GM21423 (cell line): ENCODE data around the gene ATF7IP2.
"Not testable (repeated sequence)": the region's sequence is repeated elsewhere in the genome, so short reads cannot be mapped to it uniquely, and the experiment has no call there.

Source experiments
- ATAC-seq: cut with Tn5 transposase; IDR thresholded peaks from one replicate; pipeline ENCODE4 v1.9.1; 2021; ENCODE audit warnings: mild to moderate bottlenecking, moderate library complexity; ENCODE audit not compliant: unreplicated experiment

Gene ATF7IP2

DNA sequence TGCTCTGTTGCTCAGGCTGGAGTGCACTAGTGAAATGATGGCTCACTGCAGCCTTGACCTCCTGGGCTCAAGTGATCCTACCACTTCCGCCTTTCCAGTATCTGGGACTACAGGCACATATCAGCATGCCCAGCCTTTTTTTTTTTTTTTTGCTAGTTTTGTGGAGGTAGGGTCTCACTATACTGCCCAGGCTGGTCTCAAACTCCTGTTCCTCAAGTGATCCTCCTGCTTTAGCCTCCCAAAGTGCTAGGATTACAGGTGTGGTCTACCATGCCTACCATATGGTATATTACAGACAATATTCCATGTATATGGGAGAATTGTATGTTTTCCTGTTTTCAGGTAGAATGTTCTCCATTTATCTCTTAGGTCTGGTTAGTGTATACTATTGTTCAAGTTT lies 12.3 kb upstream of the ATF7IP2 start:
- no peak for ATAC-seq

DNA sequence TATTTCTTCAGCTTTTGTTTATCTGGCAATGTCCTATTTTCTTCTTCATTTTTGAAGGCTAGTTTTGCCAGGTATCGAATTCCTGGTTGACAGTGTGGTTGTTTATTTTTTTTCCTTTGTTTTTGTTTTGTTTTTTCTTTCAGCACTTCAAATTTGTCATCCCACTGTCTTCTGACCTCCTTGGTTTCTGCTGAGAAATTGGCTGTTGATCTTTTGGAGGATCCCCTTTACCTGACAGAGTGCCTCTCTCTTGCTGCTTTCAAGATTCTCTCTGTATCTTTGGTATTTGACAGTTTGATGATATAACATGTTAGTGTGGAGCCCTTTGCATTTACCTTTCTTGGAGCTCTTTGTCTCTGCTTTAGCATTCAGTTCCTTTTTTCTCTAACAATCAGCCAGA lies 9.6 kb upstream of the ATF7IP2 start:
- ATAC-seq, result no peak

DNA sequence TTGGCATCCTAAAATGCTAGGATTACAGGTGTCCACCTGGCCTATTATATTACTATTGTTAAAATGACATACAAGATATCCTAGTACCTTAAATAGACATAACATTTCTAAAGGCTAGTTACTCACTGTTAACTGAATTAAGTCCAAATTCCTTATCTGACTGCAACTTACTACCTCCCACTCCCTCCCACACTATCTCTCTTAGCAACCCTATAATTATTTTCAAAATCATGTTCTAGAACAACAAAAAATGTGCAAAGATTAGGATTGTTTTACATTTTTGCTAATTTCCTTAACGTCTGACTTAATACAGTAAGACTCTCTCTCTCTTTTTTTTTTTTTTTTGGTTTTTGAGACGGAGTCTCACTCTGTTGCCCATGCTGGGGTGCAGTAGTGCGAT lies 2.2 kb upstream of the ATF7IP2 start:
- no peak for ATAC-seq

DNA sequence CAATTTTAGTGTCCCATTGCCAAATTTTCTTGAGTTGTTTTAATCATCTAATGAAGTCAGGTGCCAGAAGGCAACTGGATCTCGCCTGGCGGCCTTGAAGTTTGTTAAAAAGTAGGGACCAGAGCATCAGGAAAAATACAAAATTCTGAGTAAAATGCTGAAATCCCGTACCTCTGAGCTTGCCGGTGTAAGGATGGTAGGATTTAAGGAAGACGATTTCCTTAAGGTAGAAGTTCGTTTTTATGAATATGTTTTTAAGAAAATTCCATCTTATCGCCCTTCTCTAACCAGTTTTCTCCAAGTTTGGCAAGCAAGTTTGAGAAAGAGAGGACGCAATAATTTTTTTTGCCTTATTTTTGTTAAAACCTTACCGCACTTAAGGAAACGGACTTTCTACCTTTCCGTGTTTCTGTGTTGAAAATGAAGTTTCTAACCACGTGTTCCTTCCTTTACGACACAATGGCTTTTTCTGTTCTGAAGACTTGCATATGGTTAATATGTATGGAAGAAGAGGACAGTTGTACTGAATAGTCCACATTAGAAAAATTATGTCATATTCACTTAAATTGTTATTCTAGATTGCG lies 748 bp downstream of the ATF7IP2 start:
- no peak for ATAC-seq

DNA sequence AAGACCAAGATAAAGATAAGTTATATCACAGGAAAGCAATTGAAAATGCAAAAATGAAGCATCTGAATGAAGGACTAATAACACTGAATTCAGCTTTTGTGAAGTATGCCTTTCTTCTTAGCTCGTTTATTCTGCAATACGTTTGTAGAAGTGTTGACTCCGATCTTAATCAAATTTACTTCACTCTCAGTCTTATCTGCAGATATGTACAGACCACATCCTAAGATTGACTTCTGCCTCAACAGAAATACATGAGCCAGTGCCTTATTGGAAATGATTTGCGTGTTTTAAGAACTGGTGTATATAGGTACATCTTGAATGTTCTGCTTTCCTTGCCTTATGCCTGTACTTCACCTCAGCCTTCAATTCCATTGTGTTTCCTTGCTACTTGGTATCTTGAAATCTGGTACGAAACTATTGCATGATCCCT lies 1.3 kb downstream of the ATF7IP2 start:
- no peak for ATAC-seq

DNA sequence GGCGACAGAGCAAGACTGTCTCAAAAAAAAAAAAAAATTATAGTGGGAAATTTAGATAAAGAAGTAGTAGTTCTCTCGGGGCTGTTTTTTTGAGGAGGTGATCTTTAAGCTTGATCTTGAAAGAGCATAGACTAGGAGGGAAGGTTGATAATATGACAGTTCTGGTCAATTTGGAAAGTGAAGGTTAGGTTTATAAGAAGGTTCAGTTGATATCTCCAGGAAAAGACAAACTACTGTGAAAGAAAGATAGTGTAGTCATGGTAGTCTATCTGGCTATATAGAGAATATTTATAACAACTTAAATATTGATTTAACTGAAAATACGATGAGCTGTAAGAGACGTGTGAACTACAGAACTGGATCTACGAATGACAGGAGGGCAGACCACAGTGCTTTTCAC lies 3.1 kb downstream of the ATF7IP2 start:
- ATAC-seq, result no peak

DNA sequence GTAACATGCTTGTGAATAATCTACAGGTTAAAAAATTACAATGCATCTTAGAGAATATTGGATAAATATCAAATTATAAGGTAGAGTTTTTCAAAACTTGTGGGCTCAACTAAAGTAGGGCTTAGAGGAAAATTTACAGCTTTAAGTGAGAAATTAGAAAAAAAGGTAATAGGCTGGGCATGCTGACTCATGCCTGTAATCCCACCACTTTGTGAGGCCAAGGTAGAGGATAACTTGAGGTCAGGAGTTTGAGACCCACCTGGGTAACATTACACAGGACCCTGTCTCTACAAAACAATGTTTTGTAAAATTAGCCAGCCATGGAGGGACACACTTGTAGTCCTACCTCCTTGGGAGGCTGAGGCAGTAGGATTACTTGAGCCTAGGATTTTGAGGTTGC lies 4.5 kb downstream of the ATF7IP2 start:
- ATAC-seq, result no peak

DNA sequence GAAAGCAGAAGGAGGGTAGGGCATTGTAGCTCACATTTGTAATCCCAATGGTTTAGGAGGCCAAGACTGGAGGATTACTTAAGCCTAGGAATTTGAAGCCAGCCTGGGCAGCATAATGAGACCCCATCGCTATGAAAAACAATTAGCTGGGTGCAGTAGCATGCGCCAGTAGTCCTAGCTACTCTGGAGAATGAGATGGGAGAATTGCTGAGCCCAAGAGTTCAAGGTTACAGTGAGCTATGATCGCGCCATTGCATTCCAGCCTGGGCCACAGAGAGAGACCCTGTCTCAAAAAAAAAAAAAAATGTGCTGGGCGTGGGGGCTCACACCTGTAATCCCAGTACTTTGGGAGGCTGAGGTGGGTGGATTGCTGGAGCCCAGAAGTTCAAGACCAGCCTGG lies 5.0 kb downstream of the ATF7IP2 start:
- ATAC-seq, result no peak

DNA sequence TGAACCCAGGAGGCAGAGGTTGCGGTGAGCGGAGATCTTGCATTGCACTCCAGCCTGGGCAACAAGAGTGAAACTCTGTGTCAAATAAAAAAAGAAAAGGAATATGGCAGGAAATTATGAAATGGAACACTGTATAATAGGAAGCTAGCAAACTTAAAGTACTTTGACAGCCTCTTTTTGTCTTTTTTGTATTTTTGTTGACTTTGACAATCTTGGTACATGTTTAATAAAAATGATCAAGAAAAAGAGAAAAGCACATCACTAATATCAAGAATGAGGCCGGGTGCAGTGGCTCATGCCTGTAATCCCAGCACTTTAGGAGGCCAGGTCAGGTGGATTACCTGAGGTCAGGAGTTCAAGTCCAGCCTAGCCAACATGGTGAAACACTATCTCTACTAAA lies 5.5 kb downstream of the ATF7IP2 start:
- ATAC-seq, result no peak

DNA sequence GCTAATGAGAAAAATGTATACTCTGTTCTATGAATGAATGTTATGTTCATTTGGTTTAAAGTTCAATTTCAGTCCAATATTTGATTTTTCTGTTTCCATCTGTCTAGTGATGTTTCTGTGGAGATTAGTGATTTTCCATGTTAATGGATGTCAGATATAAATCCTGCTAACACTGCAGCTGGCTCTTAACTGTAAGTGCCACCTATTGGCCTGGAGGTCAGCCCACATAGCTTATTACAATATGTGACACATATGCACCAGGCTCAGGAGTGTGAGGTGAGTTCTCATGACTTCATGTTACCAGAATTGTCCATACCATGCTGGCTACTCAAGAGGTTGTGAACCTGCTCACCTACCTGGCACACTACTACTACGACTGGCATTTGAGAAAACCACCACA lies 17.1 kb downstream of the ATF7IP2 start:
- ATAC-seq, result no peak

DNA sequence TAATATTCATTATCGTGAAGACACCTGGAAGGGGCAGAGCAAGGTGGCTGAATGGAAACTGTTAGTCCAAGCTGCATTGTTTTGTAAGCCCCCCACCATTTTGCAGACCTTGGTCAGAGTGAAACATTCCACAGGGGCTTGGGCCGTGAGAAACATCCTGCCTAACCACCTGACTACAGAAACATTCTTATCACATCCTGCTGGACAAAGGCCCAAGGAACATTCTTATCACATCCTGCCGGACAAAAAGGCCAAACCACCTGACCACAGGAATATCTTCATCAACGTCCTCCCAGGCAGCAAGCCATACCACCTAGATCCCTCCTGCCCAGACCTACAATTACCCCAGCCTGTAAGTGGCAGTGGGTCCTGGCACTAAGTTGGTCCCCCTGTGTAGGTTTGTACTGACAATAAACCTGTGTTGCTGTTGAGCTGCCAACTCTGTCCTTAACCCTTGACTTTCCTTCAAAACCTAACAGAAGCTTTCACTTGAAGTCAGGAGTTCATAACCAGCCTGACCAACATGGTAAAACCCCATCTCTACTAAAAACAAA lies 19.6 kb downstream of the ATF7IP2 start:
- no peak for ATAC-seq

DNA sequence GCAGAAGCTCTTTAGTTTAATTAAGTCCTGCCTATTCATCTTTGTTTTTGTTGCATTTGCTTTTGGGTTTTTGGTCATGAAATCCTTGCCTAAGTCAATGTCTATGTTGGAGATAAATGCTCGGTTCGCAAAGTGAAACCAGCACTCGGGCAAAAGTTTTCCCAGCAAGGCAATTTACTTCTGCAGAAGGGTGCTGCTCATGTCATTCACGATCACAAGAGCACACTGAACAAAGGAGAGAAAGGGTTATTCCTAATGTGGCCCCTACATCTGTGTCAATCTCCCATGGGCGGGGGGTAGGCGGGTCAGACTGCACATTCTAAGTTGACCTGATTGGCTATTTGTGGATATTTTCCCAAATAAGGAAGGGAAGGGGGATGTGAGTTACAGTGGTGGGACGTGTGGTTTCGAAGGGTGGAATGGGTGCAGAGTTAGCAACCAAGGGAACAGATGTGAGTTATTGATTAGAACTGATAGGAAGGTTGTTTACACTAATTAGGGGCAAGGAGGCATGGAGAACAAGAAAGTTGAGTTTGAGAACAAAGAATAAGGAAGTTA lies 23.0 kb downstream of the ATF7IP2 start:
- ATAC-seq, result no peak

DNA sequence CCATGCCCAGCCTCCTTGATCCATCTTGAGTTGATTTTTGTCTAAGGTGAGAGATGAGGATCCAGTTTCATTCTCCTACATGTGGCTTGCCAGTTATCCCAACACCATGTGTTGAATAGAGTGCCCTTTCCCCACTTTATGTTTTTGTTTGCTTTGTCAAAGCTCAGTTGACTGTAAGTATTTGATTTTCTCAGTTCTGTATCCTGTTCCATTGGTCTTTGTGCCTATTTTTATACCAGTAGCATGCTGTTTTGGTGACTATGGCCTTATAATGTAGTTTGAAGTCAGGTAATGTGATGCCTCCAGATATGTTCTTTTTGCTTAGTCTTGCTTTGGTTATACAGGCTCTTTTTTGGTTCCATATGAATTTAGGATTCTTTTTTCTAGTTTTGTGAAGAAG lies 23.9 kb downstream of the ATF7IP2 start:
- not testable (repeated sequence) for ATAC-seq

DNA sequence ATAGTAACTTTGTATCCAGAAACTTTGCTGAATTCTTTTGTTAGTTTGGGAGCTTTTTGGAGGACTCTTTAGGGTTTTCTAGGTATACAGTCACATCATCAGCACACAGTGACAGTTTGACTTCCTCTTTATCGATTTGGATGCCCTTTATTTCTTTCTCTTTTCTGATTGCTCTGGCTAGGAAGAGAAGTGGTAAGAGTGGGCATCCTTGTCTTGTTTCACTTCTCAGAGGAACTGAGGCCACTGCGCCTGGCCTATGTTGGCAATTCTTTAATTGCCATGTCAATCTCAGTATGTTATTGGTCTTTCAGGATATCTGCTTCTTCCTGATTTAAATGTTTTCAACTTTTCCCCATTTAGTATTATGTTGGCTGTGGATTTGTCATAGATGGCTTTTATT lies 24.6 kb downstream of the ATF7IP2 start:
- ATAC-seq, result no peak

DNA sequence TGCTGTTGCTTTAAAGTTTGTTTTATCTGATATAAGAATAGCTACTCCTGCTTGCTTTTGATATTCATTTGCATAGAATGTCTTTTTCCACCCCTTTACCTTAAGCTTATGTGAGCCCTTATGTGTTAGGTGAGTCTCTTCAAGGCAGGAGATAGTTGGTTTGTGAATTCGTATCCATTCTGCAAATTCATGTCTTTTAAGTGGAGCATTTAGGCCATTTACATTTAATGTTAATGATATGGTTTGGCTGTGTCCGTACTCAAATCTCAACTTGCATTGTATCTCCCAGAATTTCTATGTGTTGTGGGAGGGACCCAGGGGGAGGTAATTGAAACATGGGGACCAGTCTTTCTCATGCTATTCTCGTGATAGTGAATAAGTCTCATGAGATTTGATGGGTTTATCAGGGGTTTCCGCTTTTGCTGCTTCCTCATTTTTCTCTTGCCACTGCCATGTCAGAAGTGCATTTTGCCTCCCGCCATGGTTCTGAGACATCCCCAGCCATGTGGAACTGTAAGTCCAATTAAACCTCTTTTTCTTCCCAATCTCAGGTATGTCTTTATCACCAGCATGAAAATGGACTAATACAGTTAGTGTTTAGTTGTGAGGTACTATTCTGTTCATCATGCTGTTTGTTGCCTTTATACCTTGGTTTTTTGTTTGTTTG lies 27.2 kb downstream of the ATF7IP2 start:
- ATAC-seq, result no peak

DNA sequence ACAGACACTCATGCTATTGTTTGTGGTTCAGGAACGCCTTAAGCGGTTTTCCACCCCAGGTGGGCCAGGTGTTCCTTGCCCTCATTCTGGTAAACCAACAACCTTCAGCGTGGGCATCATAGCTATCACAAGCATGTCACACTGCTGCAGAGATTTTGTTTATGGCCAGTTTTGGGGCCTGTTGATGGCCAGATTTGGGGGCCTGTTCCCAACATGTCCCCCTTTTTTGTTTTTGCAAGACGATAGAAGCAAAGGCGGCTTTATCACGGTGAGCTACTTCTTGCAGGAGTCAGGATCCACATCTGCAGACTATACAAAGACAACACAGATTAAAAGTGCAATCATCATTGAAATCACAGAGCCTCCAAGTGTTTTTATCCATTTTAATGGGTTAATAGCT lies 32.3 kb downstream of the ATF7IP2 start:
- ATAC-seq, result not testable (repeated sequence)

DNA sequence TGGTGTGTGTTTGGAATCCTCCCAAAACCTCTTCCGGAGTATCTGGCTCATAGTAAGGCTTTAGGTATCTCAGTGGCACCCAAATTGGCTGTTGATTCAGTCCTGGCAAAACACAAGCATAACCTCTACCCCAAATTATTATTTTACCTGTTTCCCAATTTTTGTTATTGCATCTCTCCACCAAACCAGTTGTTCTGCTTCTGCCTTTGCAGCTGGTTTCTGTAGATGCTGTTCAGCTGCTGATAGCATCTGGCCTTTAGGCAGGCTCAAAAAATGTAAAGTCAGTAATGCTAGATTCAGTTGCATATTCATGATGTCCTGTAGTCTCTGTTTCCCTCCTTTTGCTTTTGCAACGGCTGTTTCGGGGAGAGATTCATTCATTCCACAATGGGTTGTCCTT lies 33.8 kb downstream of the ATF7IP2 start:
- ATAC-seq, result no peak

DNA sequence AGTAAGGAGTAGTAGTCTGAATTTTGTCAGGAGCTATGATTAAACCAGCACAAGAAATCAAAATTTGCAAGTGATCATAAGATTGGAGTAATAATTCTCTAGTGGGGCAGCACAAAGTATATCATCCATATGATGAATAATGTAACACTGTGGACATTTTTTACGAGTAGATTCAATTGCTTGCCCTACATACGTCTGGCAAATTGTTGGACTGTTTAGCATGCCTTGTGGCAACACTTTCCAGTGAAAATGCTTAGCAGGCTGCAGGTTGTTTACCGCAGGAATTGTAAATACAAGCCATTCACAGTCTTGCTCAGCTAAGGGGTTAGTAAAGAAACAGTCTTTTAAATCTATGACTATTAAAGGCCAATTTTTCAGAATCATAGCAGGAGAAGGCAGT lies 35.7 kb downstream of the ATF7IP2 start:
- ATAC-seq, result no peak

DNA sequence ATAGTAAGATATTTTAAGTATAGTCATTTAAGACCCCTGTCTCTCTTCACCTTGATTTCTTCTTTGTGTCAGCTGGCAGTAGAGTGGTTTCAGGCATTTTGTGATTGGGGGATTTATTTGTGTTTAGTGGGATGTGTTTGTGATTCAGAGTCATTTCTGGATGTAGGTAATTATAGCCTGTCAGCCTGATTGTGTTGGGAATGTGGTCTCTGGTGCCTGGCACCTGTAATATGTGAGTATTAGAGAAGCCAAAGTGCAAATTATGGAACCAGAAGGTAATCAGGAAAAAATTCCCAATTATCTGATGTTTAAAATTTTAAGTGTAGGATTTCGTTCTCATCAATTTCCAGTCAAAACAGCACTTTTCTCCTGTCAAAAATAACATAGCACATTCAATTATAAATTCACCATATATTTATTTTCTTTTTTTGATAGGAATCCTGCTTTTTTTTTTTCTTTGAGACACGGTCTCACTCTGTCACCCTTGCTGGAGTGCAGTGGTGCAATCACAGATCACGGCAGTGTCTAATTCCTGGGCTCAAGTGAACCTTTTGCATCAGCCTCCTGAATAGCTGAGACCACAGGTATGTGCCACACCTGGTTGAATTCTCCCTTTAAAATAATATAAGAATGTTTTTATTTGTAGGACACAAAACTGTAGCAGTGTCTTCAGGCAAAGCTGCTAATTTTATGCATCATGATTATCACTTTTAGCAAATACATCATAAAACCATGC lies 42.7 kb downstream of the ATF7IP2 start:
- no peak for ATAC-seq

DNA sequence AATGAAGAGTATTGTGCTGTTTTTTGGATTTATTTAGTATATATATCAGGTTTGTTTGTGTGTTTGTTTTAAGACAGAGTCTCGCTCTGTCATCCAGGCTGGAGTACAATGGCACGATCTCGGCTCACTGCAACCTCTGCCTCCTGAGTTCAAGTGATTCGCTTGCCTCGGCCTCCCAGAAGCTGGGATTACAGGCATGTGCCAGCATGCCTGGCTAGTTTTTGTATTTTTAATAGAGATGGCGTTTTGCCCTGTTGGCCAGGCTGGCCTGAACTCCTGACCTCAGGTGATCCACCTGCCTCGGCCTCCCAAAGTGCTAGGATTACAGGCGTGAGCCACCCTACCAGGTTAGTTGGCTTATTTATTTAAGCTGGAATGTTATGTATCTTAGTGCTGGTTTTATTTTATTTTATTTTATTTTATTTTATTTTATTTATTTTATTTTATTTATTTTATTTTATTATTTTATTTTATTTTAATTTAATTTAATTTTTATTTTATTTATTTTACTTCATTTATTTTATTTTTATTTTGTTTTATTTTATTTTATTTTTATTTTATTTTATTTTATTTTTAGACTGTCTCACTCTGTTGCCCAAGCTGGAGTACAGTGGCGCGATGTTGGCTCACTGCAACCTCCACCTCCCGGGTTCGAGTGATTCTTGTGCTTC lies 43.6 kb downstream of the ATF7IP2 start:
- ATAC-seq, result not testable (repeated sequence)

DNA sequence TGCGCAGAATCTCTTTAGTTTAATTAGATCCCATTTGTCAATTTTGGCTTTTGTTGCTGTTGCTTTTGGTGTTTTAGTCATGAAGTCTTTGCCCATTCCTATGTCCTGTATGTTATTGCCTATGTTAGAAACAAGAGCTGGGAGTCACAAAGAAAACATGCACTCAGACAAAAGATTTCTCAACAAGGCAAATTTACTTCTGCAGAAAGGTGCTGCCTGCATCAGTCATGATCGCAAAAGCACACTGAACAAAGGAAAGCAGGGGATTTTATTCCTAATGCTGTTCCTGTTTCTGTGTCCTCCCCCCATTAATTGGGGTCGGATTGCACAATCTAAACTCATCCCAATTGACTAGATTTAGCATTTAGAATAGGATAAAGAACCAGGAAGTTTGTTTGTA lies 55.9 kb downstream of the ATF7IP2 start:
- ATAC-seq, result no peak
